Islet of Langerhans (tissue), 1 donor: ENCODE measurements around the gene GINM1.

Source experiments
- FAIRE-seq: peaks from one replicate; lab custom pipeline; 2011; peaks lifted over from hg19 to GRCh38; lab: Jason Lieb, UNC

Gene GINM1

DNA sequence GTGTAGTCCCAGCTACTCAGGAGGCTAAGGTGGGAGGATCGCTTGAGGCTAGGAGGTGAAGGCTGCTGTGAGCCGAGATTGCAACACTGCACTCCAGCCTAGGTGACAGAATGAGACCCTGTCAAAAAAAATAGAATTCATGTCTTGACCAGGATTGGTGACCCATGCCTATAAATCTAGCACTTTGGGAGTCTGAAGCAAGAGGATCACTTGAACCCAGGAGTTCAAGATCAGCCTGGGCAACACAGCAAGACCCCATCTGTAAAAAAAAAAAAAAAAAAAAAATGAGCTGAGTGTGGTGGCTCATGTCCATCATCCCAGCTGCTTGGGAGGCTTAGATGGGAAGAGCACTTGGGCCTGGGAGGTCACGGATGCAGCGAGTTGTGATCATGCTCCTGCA lies 34.3 kb downstream of the GINM1 start:
- FAIRE-seq: no peak

GRCh38 chr6:149608381-149608982 lies 42.3 kb downstream of the GINM1 start:
- no peak for FAIRE-seq

DNA sequence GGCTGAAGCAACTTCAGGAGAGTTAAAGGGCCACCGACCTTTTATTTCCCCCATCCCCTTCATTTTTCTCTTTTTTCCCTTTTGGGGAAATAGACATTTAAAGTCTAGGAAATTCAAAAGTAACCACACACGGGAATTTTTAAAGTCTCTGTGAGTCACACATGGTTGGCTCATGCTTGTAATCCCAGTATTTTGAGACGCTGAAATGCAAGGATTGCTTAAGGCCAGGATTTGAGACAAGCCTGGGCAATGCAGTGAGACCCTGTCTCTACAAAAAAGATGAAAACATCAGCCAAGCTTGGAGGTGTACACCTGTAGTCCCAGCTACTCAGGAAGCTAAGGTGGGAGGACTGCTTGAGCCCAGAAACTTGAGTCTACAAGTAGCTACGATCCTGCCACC lies 48.2 kb downstream of the GINM1 start:
- FAIRE-seq: no peak

- no peak for FAIRE-seq
These were observed 49.6 kb downstream of the GINM1 start for GRCh38 chr6:149615805-149616204.

GRCh38 chr6:149627672-149628071 lies 61.5 kb downstream of the GINM1 start:
- FAIRE-seq: no peak

GRCh38 chr6:149628875-149629510 lies 62.8 kb downstream of the GINM1 start:
- no peak for FAIRE-seq

- no peak for FAIRE-seq
These were observed 68.1 kb downstream of the GINM1 start for GRCh38 chr6:149634315-149634714.

DNA sequence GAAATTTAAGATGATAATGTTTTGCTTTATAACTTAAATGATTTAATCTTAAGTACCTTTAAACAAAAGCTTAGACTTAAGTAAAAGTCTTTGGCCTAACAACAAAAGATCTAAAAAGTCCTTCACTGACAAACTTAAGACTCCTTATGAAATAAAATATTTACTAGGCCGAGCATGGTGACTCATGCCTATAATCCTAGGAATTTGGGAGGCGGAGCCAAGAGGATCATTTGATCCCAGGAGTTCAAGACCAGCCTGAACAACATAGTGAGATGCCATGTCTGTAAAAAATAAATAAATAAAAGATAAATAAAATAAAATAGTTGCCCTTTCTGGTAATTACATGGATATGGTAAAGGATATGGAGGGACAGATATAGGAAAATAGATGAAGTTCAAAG lies 69.9 kb downstream of the GINM1 start:
- no peak for FAIRE-seq
